ENCODE data around the gene TBPL1.
A peak's percentile ranks its signal among the peaks of the same experiment; 100 is the strongest.

The TBPL1 gene

DNA sequence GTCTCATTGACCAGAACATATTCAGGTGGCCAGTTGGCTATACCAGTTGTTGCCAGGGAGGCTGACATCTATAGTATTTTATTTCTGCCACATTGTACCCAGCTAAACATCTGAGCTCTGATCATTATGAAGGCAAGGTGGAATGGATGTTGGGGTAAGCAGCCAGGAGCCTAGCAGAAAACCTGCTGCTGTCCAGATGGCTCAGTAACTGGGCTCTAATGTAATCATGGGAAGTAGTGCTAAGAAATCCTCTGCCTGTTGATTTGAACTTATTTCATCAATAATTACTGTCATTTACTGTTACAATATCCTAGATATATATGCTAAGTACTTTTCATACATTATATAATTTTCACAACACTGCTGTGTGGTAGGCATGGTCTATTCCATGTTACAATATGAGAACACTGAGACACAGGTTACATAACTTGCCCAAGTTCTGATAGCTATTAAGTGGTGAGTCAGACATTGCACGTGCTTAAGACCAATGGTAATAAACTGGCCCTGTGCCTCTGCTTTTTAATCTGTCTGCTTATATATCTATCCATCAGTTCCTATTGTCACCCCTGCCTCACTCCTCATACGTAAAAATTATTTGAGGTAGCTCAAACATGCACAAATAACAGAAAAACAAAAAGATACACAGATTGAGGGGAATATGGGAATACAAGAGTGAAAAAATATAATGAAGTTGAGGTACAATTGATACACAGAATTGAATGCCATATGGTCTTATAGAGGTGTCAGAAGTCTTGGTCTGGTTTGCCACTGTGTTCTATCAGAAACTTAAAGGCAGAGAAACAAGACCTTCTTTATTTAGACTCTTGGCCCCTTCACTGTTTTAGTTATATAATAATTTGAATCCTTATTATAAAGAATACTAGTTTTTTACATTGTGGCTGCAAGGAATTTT lies 25.2 kb downstream of the TBPL1 start:
- TF ChIP-seq CTCF (IDR thresholded peaks at IDR 0.05) = no peak
- TF ChIP-seq ZFX (IDR thresholded peaks at IDR 0.05; ENCODE audit: borderline replicate concordance) = no peak
- H3K27ac ChIP-seq = peak overlapping the region; percentile 47

- TF ChIP-seq ZFX (IDR thresholded peaks at IDR 0.05; ENCODE audit: borderline replicate concordance) (no peak), CTCF (IDR thresholded peaks at IDR 0.05) (no peak)
- peak overlapping the region; percentile 47 for H3K27ac ChIP-seq
Observed at GRCh38 chr6:133978896-133979240, 25.8 kb downstream of the TBPL1 start.

GRCh38 chr6:133979269-133979963 lies 26.4 kb downstream of the TBPL1 start:
- H3K27ac ChIP-seq = peak overlapping the region; percentile 47

DNA sequence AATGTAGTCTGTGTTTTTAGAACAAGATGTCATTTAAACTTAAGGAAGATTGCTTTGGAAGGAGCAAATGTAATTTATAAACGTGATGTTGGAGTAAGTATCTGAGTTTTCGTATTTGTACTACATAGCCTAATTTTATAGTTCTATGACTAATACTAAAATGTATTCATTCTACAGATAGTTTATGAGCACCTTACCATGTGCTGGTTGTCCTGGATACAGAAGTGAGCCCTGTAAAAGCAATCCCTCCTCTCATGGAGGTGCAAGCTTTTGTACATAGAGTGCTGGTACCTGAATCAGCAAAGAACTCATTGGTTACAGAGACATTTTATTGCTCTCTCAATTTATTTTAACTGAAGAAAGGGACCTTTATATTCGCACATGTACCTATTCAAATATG lies 27.1 kb downstream of the TBPL1 start:
- H3K27ac ChIP-seq = no peak overlapping the region; the same call in 1 of the 2 replicates

GRCh38 chr6:133983099-133983939 lies 30.3 kb downstream of the TBPL1 start:
- no peak for TF ChIP-seq ZFX (IDR thresholded peaks at IDR 0.05; ENCODE audit: borderline replicate concordance)
- no peak for TF ChIP-seq CTCF (IDR thresholded peaks at IDR 0.05)
- H3K27ac ChIP-seq = peak overlapping the region; percentile 45

More for the DNA sequence above, 27.1 kb downstream of the TBPL1 start:
- TF ChIP-seq CTCF (IDR thresholded peaks at IDR 0.05) (no peak), ZFX (IDR thresholded peaks at IDR 0.05; ENCODE audit: borderline replicate concordance) (no peak)

GRCh38 chr6:133985970-133986369 lies 32.9 kb downstream of the TBPL1 start:
- TF ChIP-seq ZFX (IDR thresholded peaks at IDR 0.05; ENCODE audit: borderline replicate concordance) (no peak), CTCF (IDR thresholded peaks at IDR 0.05) (no peak)
- peak overlapping the region; percentile 57 for H3K27ac ChIP-seq

GRCh38 chr6:133986942-133987341 lies 33.9 kb downstream of the TBPL1 start:
- 0 out of 2 replicates have a peak overlapping the region, but pooled peaks have one; percentile 6 for H3K27ac ChIP-seq
- no peak for TF ChIP-seq CTCF (IDR thresholded peaks at IDR 0.05)
- no peak for TF ChIP-seq ZFX (IDR thresholded peaks at IDR 0.05; ENCODE audit: borderline replicate concordance)
